Peyer's patch (tissue), 4 donors: ENCODE results near the gene FAM193A.

Source experiments
- CTCF ChIP-seq, 6 experiments: fragments of 450-650 bp in 4 of 6; fragments of 200-600 bp in 2 of 6; sonication (generic) in 1 of 6; IDR thresholded peaks; one replicate each; pipeline ENCODE4 v1.5.1; 2017 to 2019; ENCODE audit warnings: antibody characterized with exemption in 6 of 6, mild to moderate bottlenecking in 3 of 6, moderate library complexity in 1 of 6
- POLR2A ChIP-seq, 2 donors: fragments of 450-650 bp; IDR thresholded peaks; one replicate each; pipeline ENCODE4 v1.5.1; 2017; ENCODE audit warnings: antibody characterized with exemption in 2 of 2, mild to moderate bottlenecking in 2 of 2, moderate library complexity in 2 of 2

GRCh38 chr4:2586502-2586901 is 50.1 kb downstream of the FAM193A start:
- TF ChIP-seq CTCF (IDR thresholded peaks at IDR 0.05) (no peak), POLR2A (IDR thresholded peaks at IDR 0.05) (no peak)
